ENCODE data around the gene NMT1.

GRCh38 chr17:45112559-45113423 is 51.7 kb downstream of the NMT1 start:
- TF ChIP-seq EZH2 (IDR thresholded peaks at IDR 0.05; ENCODE audit: low read depth) (no peak), CTCF (conservative IDR thresholded peaks at IDR 0.05) (no peak)
